Muscle of leg (tissue), 11 donors: ENCODE measurements around the gene INPP5A. TPM values are rescaled to one million over a fixed set of nuclear protein-coding genes. Genes with fewer than 3 reads are reported as not detected.

Experiments used
- DNase-seq: peaks from one replicate; pipeline ENCODE4 v3.0.0; 2013
- H3K27ac ChIP-seq: one replicate; pipeline ENCODE4 v1.5.1; 2013; ENCODE audit warnings: mild to moderate bottlenecking, low read length, control low read depth
- H3K27me3 ChIP-seq: one replicate; pipeline ENCODE4 v1.6.1; 2013; ENCODE audit warnings: low read length; ENCODE audit not compliant: control insufficient read depth, insufficient read depth
- H3K36me3 ChIP-seq: one replicate; pipeline ENCODE4 v1.6.1; 2013; ENCODE audit warnings: low read length; ENCODE audit not compliant: control insufficient read depth, insufficient read depth
- H3K4me1 ChIP-seq: one replicate; pipeline ENCODE4 v1.6.1; 2013; ENCODE audit warnings: low read length; ENCODE audit not compliant: control insufficient read depth, insufficient read depth
- H3K4me3 ChIP-seq: one replicate; pipeline ENCODE4 v1.5.1; 2013; ENCODE audit warnings: low read length, control low read depth
- H3K9me3 ChIP-seq: replicated peaks from 2 replicates; pipeline ENCODE4 v1.6.1; 2013; ENCODE audit warnings: low read depth, low read length; ENCODE audit not compliant: control insufficient read depth
- WGBS: methylation state at CpG from one replicate; pipeline ENCODE4 v1.1.5; 2013; ENCODE audit warnings: missing lambda C conversion rate; ENCODE audit not compliant: insufficient coverage; 5-methylcytosine and 5-hydroxymethylcytosine counted together
- polyA plus RNA-seq, 8 donors: library from polyadenylated mRNA; unstranded; fragments of 120-200 nt; gene quantifications; one replicate each; pipeline versions ENCODE4 v1.2.1 to v1.2.3, GENCODE V29; 2013; ENCODE audit warnings: inconsistent platforms in 1 of 8, low replicate concordance in 1 of 8; ENCODE audit not compliant: insufficient read length in 8 of 8, insufficient read depth in 1 of 8
- total RNA-seq: library from RNA; stranded (reverse); fragments of 120-200 nt; gene quantifications from one replicate; pipeline ENCODE4 v1.2.4, GENCODE V29; 2013

Gene INPP5A
- total and polyA plus RNA-seq, 9 donors: 34.1 to 56.2 (median 44.7) TPM

GRCh38 chr10:132511121-132512051 lies 26.2 kb upstream of the INPP5A start:
- WGBS: 49% methylated on average over 9 of the region's 23 CpGs
- no peaks in the 10 kb centered on the region for H3K36me3 ChIP-seq
- no peaks in the 10 kb centered on the region for H3K9me3 ChIP-seq
- peak overlapping the region; percentile 64 for H3K27ac ChIP-seq
- peak; percentile 78 for DNase-seq
- peaks cover 50% of the 10 kb centered on the region for H3K4me1 ChIP-seq
- no peaks in the 10 kb centered on the region for H3K27me3 ChIP-seq
- no peak overlapping the region for H3K4me3 ChIP-seq

GRCh38 chr10:132512052-132512442 lies 25.5 kb upstream of the INPP5A start:
- Histone ChIP-seq H3K27me3 (no peaks in the 10 kb centered on the region), H3K4me3 (no peak overlapping the region), H3K27ac (peak overlapping the region; percentile 64), H3K4me1 (peaks cover 50% of the 10 kb centered on the region), H3K36me3 (no peaks in the 10 kb centered on the region), H3K9me3 (no peaks in the 10 kb centered on the region)
- WGBS: no CpG with 5 or more reads among the region's 1 CpG
- DNase-seq: no peak

DNA sequence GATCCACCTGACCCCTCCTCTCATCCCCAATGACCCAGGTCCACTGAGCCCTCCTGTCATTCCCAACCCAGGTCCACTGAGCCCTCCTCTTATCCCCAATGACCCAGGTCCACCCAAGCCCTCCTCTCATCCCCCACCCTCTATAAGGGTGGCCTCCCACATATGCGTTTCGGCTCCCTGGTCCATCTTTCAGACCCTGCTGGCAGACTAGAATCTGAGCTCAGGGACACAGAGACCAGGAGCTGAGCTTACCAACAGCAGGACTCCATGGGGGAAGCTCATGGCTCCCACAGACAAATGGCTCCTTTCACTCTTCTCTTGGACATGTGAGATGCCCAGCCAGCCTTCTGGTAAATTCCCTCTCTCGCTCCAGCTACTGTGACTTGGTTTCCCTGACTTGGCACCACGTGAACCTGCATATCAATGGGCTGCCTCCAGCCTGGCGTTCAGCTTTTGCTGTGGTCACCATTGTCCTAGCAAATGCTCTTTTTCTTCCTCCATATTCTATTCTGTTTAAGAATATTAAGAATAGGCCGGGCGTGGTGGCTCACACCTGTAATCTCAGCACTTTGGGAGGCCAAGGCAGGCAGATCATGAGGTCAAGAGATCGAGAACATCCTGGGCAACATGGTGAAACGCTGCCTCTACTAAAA lies 24.8 kb upstream of the INPP5A start:
- Histone ChIP-seq H3K27ac (no peak overlapping the region), H3K4me3 (no peak overlapping the region), H3K27me3 (no peaks in the 10 kb centered on the region), H3K9me3 (no peaks in the 10 kb centered on the region), H3K36me3 (no peaks in the 10 kb centered on the region), H3K4me1 (peaks cover 50% of the 10 kb centered on the region)
- WGBS: 92% methylated on average over 6 of the region's 9 CpGs
- DNase-seq: no peak

- Histone ChIP-seq H3K27ac (peak overlapping the region; percentile 96), H3K27me3 (no peaks in the 10 kb centered on the region), H3K4me3 (no peak overlapping the region), H3K9me3 (no peaks in the 10 kb centered on the region), H3K36me3 (no peaks in the 10 kb centered on the region), H3K4me1 (peaks cover 56% of the 10 kb centered on the region)
- WGBS: 18% methylated on average over 16 of the region's 21 CpGs
- peak; percentile 82 for DNase-seq
Observed at GRCh38 chr10:132514821-132515520, 22.6 kb upstream of the INPP5A start.

DNA sequence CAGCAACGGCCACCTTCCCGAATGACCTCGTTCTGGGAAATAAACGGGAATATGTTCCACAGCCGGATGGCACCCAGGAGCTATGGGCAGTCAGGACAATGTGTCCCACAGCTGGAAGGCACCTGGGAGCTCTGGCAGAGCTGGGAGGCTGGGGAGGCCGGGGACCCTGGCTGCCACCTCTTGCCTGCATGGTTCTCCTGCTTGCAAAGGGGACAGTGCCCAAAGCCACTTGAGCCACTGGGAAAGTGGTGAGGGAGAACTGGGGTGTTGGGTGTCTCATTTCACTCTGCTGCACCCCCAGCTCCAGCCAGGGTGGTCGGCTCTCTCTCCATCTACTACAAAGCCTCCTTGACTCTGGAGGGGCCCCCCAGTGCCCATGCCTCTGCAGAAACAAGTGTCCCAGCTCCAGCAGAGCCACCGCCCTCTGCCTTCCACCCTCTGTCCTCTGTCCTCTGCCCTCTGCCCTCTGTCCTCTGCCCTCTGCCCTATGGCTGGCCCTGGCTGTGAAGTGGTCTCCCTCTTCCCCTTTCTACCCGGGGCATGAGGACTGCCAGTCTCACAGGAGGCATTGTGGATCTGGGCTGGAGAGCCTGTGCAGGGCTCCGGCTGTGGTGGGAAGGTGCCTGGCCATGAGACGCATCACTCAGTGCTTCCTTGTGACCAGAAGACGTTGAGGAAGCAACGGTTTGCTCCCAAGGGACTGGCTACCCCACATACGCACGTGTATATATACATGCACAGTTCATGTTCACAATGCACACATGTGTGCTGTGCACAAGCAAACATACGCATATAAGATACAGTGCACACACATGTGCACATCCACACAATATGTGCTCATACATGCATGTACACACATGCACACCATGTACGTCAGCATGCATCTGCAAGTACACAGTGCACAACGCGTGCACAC lies 21.5 kb upstream of the INPP5A start:
- WGBS: 38% methylated on average over 15 of the region's 19 CpGs
- no peak for DNase-seq
- no peaks in the 10 kb centered on the region for H3K27me3 ChIP-seq
- H3K36me3 ChIP-seq: no peaks in the 10 kb centered on the region
- H3K9me3 ChIP-seq: no peaks in the 10 kb centered on the region
- peaks cover 67% of the 10 kb centered on the region for H3K4me1 ChIP-seq
- H3K4me3 ChIP-seq: no peak overlapping the region
- H3K27ac ChIP-seq: peak overlapping the region; percentile 96

GRCh38 chr10:132516771-132517725 lies 20.5 kb upstream of the INPP5A start:
- peak overlapping the region; percentile 16 for H3K4me3 ChIP-seq

GRCh38 chr10:132517951-132518521 lies 19.6 kb upstream of the INPP5A start:
- Histone ChIP-seq H3K4me1 (peaks cover 81% of the 10 kb centered on the region), H3K27ac (peak overlapping the region; percentile 96), H3K9me3 (no peaks in the 10 kb centered on the region), H3K4me3 (peak overlapping the region; percentile 6), H3K27me3 (no peaks in the 10 kb centered on the region), H3K36me3 (no peaks in the 10 kb centered on the region)
- peak; percentile 53 for DNase-seq
- WGBS: 32% methylated on average over 14 of the region's 16 CpGs

More at GRCh38 chr10:132516771-132517725, 20.5 kb upstream of the INPP5A start:
- WGBS: 15% methylated on average over 35 of the region's 37 CpGs
- no peaks in the 10 kb centered on the region for H3K27me3 ChIP-seq
- H3K27ac ChIP-seq: peak overlapping the region; percentile 96
- no peaks in the 10 kb centered on the region for H3K36me3 ChIP-seq
- peak; percentile 98 for DNase-seq
- H3K4me1 ChIP-seq: peaks cover 73% of the 10 kb centered on the region
- no peaks in the 10 kb centered on the region for H3K9me3 ChIP-seq

DNA sequence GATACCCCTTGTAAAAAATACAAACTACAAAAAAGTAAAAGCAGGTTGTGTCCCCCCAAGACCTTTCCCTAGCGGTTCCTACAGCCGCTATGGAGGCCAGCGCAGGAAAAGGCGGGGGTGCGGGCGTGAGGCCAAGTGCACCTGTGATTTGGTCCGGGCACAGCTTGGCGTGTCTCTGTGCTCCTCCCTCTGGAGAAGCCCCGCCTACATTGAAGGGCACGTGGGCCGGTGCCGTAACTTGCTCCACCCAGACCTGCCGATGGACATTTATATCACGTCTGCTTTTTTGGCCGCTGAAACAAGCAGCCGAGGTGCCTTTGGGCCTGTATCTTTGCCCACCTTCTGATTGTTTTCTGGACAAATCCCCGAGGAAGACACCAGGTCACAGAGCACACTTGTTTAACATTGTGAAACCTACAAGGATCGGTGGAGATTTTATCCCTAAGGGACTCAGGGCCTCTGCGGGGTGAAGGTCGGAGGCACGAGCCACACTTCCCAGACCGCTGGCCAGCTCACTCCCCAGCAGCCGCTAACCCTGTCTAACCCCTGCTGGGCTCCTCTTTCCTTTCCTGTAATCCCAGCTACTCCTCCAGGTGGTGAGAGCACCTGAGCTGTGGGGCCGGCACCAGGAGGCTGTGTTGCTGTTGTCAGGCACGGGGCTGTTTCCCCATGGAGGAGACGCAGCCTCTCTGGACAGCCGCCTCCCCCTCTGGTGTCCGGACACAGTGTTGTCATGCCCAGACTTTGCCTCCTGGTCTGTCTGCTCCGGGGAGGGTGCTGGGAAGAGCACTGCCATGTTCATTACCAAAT lies 18.8 kb upstream of the INPP5A start:
- Histone ChIP-seq H3K4me1 (peaks cover 89% of the 10 kb centered on the region), H3K9me3 (no peaks in the 10 kb centered on the region), H3K36me3 (no peaks in the 10 kb centered on the region), H3K27me3 (no peaks in the 10 kb centered on the region), H3K27ac (peak overlapping the region; percentile 96), H3K4me3 (no peak overlapping the region)
- DNase-seq: peak; percentile 54
- 40% methylated on average over 26 of the region's 29 CpGs for WGBS
